Stomach (tissue), 4 donors: ENCODE data around the gene RAB28.

Experiments used
- EP300 ChIP-seq: sonication (generic); formaldehyde crosslinking; IDR thresholded peaks from one replicate; pipeline ENCODE4 v1.6.1; 2017; ENCODE audit warnings: antibody characterized with exemption
- POLR2A ChIP-seq, 4 donors: fragments of 450-650 bp; IDR thresholded peaks; one replicate each; pipeline ENCODE4 v1.6.1; 2016; ENCODE audit warnings: antibody characterized with exemption in 4 of 4, control low read depth in 2 of 4, mild to moderate bottlenecking in 1 of 4, moderate library complexity in 1 of 4
- POLR2AphosphoS5 ChIP-seq, 3 donors: sonication (generic); formaldehyde crosslinking; IDR thresholded peaks; one replicate each; pipeline ENCODE4 v1.6.1; 2016; ENCODE audit warnings: antibody characterized with exemption in 3 of 3
- TF ChIP-seq, protein P1 (sequence below), 7 experiments: fragments of 450-650 bp in 4 of 7; fragments of 200-600 bp in 3 of 7; sonication (generic) in 3 of 7; IDR thresholded peaks; one replicate each; pipeline ENCODE4 v1.5.1; 2016 to 2019; ENCODE audit warnings: antibody characterized with exemption in 7 of 7, control low read depth in 2 of 7, mild to moderate bottlenecking in 1 of 7

DNA sequence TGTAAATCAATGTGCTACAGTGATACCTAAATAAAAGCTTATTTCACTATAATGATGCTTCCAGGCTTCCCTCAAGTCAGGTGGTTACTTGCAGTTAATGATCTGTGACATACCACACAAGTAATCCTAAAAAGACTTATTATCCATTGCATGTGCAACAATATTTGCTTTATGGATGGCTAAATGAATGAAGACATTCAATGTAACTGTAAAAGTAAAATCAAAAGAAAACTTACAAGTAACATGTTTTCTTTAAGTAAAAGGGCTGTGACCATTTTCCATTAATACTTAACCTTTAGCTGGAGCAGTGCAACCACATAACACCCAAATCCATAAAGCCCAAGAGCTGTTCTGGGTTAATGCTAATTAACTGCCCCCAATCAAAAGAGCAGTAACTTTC lies 42.6 kb downstream of the RAB28 start:
- TF ChIP-seq POLR2A (IDR thresholded peaks at IDR 0.05) (no peak), EP300 (no peak), POLR2AphosphoS5 (IDR thresholded peaks at IDR 0.05) (no peak)
- TF ChIP-seq, protein P1, sequence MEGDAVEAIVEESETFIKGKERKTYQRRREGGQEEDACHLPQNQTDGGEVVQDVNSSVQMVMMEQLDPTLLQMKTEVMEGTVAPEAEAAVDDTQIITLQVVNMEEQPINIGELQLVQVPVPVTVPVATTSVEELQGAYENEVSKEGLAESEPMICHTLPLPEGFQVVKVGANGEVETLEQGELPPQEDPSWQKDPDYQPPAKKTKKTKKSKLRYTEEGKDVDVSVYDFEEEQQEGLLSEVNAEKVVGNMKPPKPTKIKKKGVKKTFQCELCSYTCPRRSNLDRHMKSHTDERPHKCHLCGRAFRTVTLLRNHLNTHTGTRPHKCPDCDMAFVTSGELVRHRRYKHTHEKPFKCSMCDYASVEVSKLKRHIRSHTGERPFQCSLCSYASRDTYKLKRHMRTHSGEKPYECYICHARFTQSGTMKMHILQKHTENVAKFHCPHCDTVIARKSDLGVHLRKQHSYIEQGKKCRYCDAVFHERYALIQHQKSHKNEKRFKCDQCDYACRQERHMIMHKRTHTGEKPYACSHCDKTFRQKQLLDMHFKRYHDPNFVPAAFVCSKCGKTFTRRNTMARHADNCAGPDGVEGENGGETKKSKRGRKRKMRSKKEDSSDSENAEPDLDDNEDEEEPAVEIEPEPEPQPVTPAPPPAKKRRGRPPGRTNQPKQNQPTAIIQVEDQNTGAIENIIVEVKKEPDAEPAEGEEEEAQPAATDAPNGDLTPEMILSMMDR (IDR thresholded peaks at IDR 0.05): no peak
